GM12878 (cell line): ENCODE measurements around the gene RASAL3.

Source experiments
- E2F4 ChIP-seq: IDR thresholded peaks from 2 replicates; pipeline ENCODE4 v1.6.1; 2012; ENCODE audit warnings: low read depth, low read length, improper control_type of control experiment
- POLR2A ChIP-seq: IDR thresholded peaks from 2 replicates; pipeline ENCODE4 v1.6.1; 2011; ENCODE audit warnings: low read depth, mild to moderate bottlenecking, low read length
- TBL1XR1 ChIP-seq: IDR thresholded peaks from 2 replicates; pipeline ENCODE4 v1.6.1; 2012; ENCODE audit warnings: low read depth, low read length, improper control_type of control experiment
- TF ChIP-seq, protein P1 (sequence below): IDR thresholded peaks from 2 replicates; pipeline ENCODE4 v1.6.1; 2012; ENCODE audit warnings: low read length, inconsistent platforms
- TF ChIP-seq, protein P2 (sequence below), 3 experiments: IDR thresholded peaks in 2 of 3; conservative IDR thresholded peaks in 1 of 3; 2 replicates each; pipeline ENCODE4 v1.5.1; 2011; ENCODE audit warnings: low read depth in 3 of 3, low read length in 3 of 3, mild to moderate bottlenecking in 3 of 3, control low read depth in 2 of 3, moderate library complexity in 2 of 3, inconsistent platforms in 1 of 3, mixed read lengths in 1 of 3; ENCODE audit not compliant: control insufficient read depth in 2 of 3, insufficient read depth in 1 of 3; ENCODE audit errors: extremely low read depth in 1 of 3
- TF ChIP-seq, protein P3 (sequence below): IDR thresholded peaks from 2 replicates; pipeline ENCODE4 v1.6.1; 2011; ENCODE audit warnings: low read depth, low read length, improper control_type of control experiment, borderline replicate concordance

GRCh38 chr19:15417699-15418098 lies 46.6 kb downstream of the RASAL3 start:
- TF ChIP-seq, protein P1, sequence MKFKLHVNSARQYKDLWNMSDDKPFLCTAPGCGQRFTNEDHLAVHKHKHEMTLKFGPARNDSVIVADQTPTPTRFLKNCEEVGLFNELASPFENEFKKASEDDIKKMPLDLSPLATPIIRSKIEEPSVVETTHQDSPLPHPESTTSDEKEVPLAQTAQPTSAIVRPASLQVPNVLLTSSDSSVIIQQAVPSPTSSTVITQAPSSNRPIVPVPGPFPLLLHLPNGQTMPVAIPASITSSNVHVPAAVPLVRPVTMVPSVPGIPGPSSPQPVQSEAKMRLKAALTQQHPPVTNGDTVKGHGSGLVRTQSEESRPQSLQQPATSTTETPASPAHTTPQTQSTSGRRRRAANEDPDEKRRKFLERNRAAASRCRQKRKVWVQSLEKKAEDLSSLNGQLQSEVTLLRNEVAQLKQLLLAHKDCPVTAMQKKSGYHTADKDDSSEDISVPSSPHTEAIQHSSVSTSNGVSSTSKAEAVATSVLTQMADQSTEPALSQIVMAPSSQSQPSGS, result no peak
- TF ChIP-seq, protein P2, sequence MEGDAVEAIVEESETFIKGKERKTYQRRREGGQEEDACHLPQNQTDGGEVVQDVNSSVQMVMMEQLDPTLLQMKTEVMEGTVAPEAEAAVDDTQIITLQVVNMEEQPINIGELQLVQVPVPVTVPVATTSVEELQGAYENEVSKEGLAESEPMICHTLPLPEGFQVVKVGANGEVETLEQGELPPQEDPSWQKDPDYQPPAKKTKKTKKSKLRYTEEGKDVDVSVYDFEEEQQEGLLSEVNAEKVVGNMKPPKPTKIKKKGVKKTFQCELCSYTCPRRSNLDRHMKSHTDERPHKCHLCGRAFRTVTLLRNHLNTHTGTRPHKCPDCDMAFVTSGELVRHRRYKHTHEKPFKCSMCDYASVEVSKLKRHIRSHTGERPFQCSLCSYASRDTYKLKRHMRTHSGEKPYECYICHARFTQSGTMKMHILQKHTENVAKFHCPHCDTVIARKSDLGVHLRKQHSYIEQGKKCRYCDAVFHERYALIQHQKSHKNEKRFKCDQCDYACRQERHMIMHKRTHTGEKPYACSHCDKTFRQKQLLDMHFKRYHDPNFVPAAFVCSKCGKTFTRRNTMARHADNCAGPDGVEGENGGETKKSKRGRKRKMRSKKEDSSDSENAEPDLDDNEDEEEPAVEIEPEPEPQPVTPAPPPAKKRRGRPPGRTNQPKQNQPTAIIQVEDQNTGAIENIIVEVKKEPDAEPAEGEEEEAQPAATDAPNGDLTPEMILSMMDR (IDR thresholded peaks at IDR 0.05 in 2 of 3, conservative IDR thresholded peaks at IDR 0.05 in 1 of 3; ENCODE audit: control insufficient read depth in 2 of 3, extremely low read depth in 1 of 3, insufficient read depth in 1 of 3, low read depth in 3 of 3, low read length in 3 of 3), result no peak
- TF ChIP-seq, protein P3, sequence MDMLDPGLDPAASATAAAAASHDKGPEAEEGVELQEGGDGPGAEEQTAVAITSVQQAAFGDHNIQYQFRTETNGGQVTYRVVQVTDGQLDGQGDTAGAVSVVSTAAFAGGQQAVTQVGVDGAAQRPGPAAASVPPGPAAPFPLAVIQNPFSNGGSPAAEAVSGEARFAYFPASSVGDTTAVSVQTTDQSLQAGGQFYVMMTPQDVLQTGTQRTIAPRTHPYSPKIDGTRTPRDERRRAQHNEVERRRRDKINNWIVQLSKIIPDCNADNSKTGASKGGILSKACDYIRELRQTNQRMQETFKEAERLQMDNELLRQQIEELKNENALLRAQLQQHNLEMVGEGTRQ, result no peak
- peak; percentile 23; the same call in 1 of the 2 replicates for TF ChIP-seq POLR2A
- no peak for TF ChIP-seq TBL1XR1
- TF ChIP-seq E2F4, result no peak
